ENCODE measurements around the gene PHACTR3.
"Not testable (repeated sequence)": the region's sequence is repeated elsewhere in the genome, so short reads cannot be mapped to it uniquely, and the experiment has no call there.

Gene PHACTR3

GRCh38 chr20:59603781-59604541 is at the start of gene PHACTR3:
Gene PHACTR3 (plus strand): TSS chr20:59604540. CDS start chr20:59605015, 475 bp downstream.
- no peak for DNase-seq

GRCh38 chr20:59557733-59558529 is 46.4 kb upstream of the PHACTR3 start:
- not testable (repeated sequence) for DNase-seq

GRCh38 chr20:59559024-59559817 is 45.1 kb upstream of the PHACTR3 start:
- DNase-seq, result no peak

GRCh38 chr20:59559863-59560262 is 44.5 kb upstream of the PHACTR3 start:
- DNase-seq, result no peak

DNA sequence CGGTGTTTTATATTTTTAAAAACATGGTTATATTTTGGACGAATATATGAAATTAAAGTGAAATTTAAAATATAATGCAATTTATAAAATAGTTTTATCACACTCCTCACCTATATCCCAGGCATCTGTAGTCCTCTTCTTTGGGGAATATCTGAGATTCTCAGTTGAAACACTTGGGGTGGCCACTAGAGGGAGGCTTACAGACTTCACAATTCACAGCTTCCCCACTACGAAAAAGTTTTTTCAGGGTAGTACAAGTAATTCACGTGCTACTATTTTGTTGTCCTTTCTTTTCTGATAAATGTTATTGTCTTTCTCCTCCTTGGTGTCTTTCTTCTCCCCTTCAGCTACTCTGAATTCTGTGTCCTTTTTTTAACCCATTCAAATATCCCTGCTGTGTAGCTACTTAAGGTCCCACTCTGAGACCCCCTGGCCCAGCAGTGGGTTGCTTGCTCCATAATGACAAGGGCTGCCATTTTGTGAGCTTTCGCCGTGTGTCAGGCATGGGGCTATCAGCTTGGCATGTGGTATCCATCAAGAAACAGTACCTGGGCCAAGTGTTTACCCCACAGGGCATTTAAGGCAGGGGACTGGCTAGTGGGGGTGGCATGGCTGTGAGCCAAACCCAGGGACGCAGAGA is 43.6 kb upstream of the PHACTR3 start:
- DNase-seq, result peak; percentile 41

GRCh38 chr20:59561228-59561605 is 43.1 kb upstream of the PHACTR3 start:
- DNase-seq, result no peak

DNA sequence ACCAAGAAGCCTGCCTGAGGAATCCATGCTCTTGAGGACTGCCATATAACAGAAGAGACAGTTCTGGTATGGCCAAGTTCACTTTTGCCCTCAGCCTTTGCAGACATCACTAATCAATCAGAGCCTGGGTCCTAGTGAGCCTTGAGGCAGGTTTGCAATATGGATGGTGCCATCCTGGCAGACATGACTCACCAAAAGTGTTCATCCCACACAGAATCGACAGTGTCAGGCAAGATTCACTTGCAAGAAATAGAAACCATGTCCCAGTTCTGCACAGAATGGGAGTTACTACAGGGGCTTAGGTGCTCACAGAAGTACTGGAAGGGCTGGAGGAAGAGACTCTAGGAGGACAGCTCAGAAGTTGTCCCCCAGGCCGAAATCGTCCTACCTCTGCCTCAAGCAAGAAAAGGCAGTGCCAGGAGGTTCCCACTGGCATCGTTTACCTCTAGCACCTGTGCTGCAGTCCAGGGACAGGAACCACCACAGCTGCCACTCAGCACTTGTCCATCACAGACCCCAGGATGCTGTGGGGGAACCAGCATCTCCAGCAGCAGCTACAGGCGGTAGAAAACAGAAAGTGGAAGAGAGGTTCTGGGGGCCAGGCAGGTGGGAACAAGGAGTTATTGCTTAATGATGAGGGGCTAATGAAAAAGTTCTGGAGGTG is 42.6 kb upstream of the PHACTR3 start:
- no peak for DNase-seq

DNA sequence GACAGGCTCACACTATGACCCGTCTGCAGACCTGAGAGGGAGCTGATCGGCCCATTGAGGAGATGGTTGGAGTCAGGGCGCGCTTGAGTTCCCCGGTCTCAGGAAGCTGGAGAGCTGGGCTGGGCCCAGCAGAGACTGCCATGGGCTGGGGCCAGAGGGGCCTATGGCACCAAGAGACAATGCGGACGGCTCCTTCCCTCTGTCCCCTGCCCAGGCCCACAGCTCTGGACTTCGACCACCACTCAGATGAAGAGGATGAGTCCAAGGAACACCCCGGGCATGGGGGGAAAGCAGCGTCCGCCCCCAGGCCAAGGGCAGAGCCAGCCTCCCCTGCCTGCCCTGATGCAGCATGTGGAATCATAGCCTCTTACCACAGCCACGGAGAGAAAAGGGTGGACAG is 40.2 kb upstream of the PHACTR3 start:
- no peak for DNase-seq

DNA sequence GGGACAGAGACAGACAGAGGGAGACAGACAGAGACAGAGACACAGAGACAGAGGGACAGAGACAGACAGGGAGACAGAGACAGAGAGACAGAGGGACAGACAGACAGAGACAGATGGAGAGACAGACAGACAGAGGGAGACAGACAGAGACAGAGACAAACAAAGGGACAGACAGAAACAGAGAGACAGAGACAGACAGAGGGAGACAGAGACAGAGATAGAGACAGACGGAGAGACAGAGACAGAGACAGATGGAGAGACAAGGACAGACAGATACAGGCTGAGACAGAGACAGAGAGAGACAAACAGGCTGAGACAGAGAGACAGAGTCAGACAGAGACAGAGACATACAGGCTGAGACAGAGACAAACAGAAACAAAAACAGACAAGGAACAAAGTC is 39.4 kb upstream of the PHACTR3 start:
- DNase-seq, result no peak

GRCh38 chr20:59565768-59566461 is 38.4 kb upstream of the PHACTR3 start:
- no peak for DNase-seq

GRCh38 chr20:59566631-59567524 is 37.5 kb upstream of the PHACTR3 start:
- no peak for DNase-seq

- DNase-seq, result no peak
Measured at GRCh38 chr20:59567585-59568508, 36.5 kb upstream of the PHACTR3 start.

DNA sequence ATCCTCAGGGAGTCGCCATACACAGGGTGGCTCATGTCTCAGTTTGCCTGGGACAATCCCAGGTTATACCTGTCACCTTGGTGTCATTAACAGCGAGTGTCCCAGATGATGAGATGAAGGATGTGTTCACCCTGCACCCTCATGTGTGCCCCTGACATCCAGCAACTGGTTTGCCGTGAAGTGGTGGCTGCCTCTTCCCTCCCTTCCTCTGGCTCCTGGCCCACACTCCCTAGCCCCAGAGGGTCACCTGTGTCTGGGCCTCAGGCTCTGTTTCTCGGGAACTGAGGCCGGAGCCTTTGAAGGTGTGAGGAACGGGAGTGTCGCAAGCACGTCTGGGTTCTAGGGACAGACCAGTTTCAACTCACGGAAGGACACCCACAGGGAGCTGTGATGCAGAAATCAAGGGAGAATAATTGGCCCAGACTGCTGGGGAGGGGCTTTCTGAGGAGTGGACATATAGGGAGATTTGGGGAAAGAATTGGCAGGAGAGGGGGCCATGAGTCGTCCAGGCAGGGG is 35.8 kb upstream of the PHACTR3 start:
- DNase-seq, result no peak

DNA sequence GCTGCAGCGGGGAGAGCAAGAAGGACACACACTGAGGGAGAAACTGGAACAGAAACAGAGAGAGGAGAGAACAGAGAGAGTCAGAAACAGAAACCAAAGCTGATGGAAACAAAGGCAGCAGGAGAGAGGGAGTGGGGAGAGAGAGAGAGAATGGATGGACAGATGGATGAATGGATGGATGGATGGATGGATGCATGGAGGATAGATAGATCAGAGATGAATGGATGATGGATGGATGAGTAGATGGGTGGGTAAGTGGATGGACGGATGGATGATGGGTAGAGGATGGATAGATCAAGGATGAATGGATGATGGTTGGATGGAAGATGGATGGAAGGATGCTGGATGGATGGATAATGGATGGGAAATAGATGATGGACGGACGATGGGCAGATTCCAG is 35.0 kb upstream of the PHACTR3 start:
- DNase-seq, result no peak

GRCh38 chr20:59571151-59571550 is 33.2 kb upstream of the PHACTR3 start:
- no peak for DNase-seq

DNA sequence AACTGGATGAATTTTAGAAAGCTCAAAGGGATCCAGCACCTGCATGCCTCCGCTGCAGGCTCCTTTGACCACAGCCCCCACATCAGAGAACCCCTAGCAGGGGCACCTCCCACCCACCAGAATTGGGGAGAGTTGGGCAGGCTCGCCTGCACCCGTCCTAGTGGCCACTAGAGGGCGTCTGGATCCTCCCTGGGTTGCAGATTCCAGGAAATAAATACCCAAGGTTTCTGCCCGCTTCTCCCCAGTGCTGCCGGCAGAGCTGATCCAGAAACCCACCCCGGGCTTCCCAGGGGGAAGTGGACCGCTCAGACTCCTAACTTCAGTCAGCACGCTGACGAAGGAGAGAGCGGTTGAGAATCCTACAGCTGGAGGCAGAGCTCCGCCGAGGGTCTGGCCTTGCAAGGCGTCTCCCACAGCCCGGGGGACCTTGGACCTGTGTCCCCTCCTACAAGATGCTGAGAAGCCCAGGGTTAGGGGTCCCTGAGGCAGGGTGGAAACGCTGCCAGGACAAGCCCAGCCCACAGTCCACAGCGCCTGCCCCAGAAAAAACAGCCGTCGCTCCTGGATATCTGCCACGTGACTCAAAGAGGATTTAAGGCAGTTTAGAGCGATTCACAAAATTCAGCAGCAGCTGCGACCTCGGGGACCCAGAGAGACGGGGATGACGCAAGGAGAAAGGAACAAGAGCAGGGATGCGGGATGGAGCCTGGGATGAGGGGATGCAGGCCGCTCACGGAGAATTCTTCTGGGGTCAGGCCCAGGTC is 32.6 kb upstream of the PHACTR3 start:
- peak; percentile 60 for DNase-seq

DNA sequence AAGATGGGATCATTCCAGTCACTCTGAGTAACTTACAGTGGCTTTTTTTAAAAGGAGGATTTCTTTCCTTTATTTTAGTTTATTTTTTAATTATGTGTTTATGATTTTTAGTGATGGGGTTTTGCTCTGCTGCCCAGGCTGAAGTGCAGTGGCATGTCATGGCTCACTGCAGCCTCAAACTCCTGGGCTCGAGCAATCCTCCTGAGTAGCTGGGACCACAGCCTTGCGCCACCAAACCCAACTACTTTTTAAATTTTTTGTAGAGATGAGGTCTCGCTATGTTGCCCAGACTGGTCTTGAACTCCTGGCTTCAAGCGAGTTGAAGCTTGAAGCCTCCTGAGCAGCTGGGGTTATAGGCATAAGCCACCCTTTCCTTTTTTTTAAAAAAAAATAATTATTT is 31.8 kb upstream of the PHACTR3 start:
- DNase-seq, result no peak

DNA sequence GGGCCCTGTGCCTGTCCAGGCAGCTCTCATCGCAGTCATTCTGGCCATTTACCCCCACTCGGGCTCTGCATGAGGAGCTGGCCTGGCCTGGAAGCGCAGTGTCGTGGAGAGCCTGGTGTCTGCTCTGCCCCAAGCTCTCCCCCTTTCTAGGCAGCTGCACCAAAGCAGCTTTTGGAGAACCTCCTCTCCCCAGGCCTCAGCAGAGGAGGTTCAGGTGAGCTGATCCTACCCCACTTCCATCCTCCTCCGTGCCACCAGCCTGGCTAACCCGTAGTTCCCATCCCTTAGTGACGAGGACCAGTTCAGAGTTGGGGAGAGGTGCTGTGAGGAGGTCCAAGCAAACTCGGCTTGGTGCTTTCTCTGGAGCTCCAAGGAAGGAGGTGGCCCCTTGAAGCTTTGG is 30.5 kb upstream of the PHACTR3 start:
- no peak for DNase-seq

- no peak for DNase-seq
Measured at GRCh38 chr20:59574308-59574707, 30.0 kb upstream of the PHACTR3 start.
